Testis (tissue), 2 donors: ENCODE measurements around the gene EZH2.

ENCODE experiments used
- POLR2A ChIP-seq: fragments of 450-650 bp; IDR thresholded peaks from one replicate; pipeline ENCODE4 v1.6.1; 2017; ENCODE audit warnings: antibody characterized with exemption, mild to moderate bottlenecking, moderate library complexity
- TF ChIP-seq, protein P1 (sequence below), 3 experiments: fragments of 450-650 bp in 2 of 3; fragments of 200-600 bp in 1 of 3; sonication (generic) in 1 of 3; IDR thresholded peaks; one replicate each; pipeline ENCODE4 v1.5.1; 2016 to 2019; ENCODE audit warnings: antibody characterized with exemption in 3 of 3, mild to moderate bottlenecking in 2 of 3, moderate library complexity in 1 of 3

DNA sequence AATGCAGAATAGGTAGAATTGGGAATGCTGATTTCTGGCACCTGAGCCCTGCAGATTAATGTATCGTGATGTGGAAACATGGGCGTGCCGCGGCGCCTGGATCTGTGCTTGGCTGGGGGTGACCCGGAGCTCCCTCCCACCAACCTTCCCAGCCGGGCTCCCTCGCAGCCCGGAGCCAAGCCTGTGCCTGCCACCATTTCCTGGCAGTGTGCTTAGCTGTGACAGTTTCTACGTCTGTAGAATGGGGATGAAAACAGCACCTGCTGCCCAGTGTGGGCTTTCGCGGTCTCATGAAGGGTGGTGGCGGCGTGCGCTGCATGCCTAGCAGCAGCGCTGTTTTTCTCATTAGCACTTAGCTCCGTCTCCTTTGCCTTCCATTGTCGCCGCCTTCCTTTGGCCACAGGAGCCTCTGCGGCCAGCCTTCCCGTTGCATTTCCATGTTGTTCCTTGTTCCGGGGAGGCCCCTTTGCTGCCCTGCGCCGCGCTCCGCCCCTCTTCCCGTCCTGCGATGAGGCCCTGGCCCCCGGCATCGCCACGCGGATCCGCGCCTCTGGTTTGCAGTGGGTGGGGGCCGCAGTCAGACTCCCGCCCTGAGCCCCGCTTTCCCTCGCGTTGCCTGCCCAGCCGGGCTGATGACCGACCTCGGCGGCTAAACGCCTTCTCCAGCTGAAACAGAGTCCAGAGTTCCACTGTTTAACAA lies 101.2 kb downstream of the EZH2 start:
- TF ChIP-seq, protein P1, sequence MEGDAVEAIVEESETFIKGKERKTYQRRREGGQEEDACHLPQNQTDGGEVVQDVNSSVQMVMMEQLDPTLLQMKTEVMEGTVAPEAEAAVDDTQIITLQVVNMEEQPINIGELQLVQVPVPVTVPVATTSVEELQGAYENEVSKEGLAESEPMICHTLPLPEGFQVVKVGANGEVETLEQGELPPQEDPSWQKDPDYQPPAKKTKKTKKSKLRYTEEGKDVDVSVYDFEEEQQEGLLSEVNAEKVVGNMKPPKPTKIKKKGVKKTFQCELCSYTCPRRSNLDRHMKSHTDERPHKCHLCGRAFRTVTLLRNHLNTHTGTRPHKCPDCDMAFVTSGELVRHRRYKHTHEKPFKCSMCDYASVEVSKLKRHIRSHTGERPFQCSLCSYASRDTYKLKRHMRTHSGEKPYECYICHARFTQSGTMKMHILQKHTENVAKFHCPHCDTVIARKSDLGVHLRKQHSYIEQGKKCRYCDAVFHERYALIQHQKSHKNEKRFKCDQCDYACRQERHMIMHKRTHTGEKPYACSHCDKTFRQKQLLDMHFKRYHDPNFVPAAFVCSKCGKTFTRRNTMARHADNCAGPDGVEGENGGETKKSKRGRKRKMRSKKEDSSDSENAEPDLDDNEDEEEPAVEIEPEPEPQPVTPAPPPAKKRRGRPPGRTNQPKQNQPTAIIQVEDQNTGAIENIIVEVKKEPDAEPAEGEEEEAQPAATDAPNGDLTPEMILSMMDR (IDR thresholded peaks at IDR 0.05), result no peak
- TF ChIP-seq POLR2A, result no peak
